IMR-90 (cell line): Measurements from ENCODE around the gene AUTS2. TPM values are rescaled to one million over a fixed set of nuclear protein-coding genes. Genes with fewer than 3 reads are reported as not detected.

Source experiments
- ATAC-seq: fragments of 200-7000 bp; cut with Tn5 transposase; 2 replicates; pipeline ENCODE4 v1.9.1; 2020; ENCODE audit warnings: low read depth, mild to moderate bottlenecking, moderate library complexity
- BruUV-seq: library from RNA; stranded (reverse); fragments of 400-500 nt; replicated peaks from 2 replicates; lab custom pipeline; 2021; lab: Mats Ljungman, UMichigan
- CTCF ChIA-PET: fragments of 300-600 bp; formaldehyde crosslinking; extraction: SDS; loops from one replicate; lab custom pipeline; 2021; ENCODE audit warnings: antibody characterized with exemption; lab: Yijun Ruan, JAX
- POLR2A ChIA-PET: fragments of 300-600 bp; sonication (Branson Sonifier 250); formaldehyde crosslinking; loops from one replicate; lab custom pipeline; 2022; ENCODE audit warnings: antibody characterized with exemption; ENCODE audit not compliant: unreplicated experiment; lab: Charles Lee
- DNase-seq: peaks from one replicate; pipeline ENCODE4 v3.0.0; 2013
- H2AFZ ChIP-seq: replicated peaks from 2 replicates; pipeline ENCODE3; 2013; ENCODE audit warnings: low read length, mild to moderate bottlenecking; ENCODE audit not compliant: poor library complexity
- H2AK5ac ChIP-seq: 2 replicates; pipeline ENCODE4 v1.6.1; 2013; ENCODE audit warnings: low read depth, low read length, inconsistent platforms
- H2AK9ac ChIP-seq: replicated peaks from 2 replicates; pipeline ENCODE3; 2013; ENCODE audit warnings: mild to moderate bottlenecking, low read depth, low read length, moderate library complexity; ENCODE audit not compliant: poor library complexity
- H2BK120ac ChIP-seq: 2 replicates; pipeline ENCODE4 v1.6.1; 2013; ENCODE audit warnings: low read depth, low read length, inconsistent platforms
- H2BK15ac ChIP-seq: 3 replicates; pipeline ENCODE4 v1.6.1; 2013; ENCODE audit warnings: low read depth, low read length, inconsistent platforms
- H2BK20ac ChIP-seq: 2 replicates; pipeline ENCODE4 v1.6.1; 2013; ENCODE audit warnings: low read depth, mild to moderate bottlenecking, inconsistent platforms, low read length, moderate library complexity
- H2BK5ac ChIP-seq: 2 replicates; pipeline ENCODE4 v1.6.1; 2013; ENCODE audit warnings: mild to moderate bottlenecking, low read depth, low read length, inconsistent platforms; ENCODE audit not compliant: poor library complexity, severe bottlenecking
- H3K14ac ChIP-seq: replicated peaks from 2 replicates; pipeline ENCODE4 v1.6.1; 2013; ENCODE audit warnings: low read depth, low read length, inconsistent platforms
- H3K18ac ChIP-seq: 2 replicates; pipeline ENCODE4 v1.6.1; 2013; ENCODE audit warnings: low read depth, low read length, control low read depth
- H3K23ac ChIP-seq: 2 replicates; pipeline ENCODE4 v1.6.1; 2013; ENCODE audit warnings: low read depth, low read length, inconsistent platforms
- H3K27ac ChIP-seq: 2 replicates; pipeline ENCODE4 v1.5.1; 2013; ENCODE audit warnings: mild to moderate bottlenecking, control low read depth, low read length; ENCODE audit not compliant: insufficient read depth
- H3K27me3 ChIP-seq: 2 replicates; pipeline ENCODE4 v1.6.1; 2013; ENCODE audit warnings: low read length; ENCODE audit not compliant: control insufficient read depth, insufficient read depth
- H3K36me3 ChIP-seq: 2 replicates; pipeline ENCODE4 v1.6.1; 2013; ENCODE audit warnings: low read length, mixed read lengths; ENCODE audit not compliant: control insufficient read depth, insufficient read depth
- H3K4ac ChIP-seq: 2 replicates; pipeline ENCODE4 v1.6.1; 2013; ENCODE audit warnings: low read depth, low read length, inconsistent platforms
- H3K4me1 ChIP-seq: 2 replicates; pipeline ENCODE4 v1.6.1; 2013; ENCODE audit warnings: low read length, mixed read lengths; ENCODE audit not compliant: control insufficient read depth, insufficient read depth
- H3K4me2 ChIP-seq: 2 replicates; pipeline ENCODE4 v1.6.1; 2013; ENCODE audit warnings: low read depth, mild to moderate bottlenecking, control low read depth, low read length, moderate library complexity
- H3K4me3 ChIP-seq: 2 replicates; pipeline ENCODE4 v1.5.1; 2013; ENCODE audit warnings: low read depth, mild to moderate bottlenecking, control low read depth, low read length, moderate library complexity; ENCODE audit not compliant: insufficient read depth
- H3K56ac ChIP-seq: 2 replicates; pipeline ENCODE4 v1.6.1; 2013; ENCODE audit warnings: low read length, inconsistent platforms; ENCODE audit not compliant: insufficient read depth; ENCODE audit errors: extremely low read depth
- H3K79me1 ChIP-seq, 2 experiments: 2 replicates each; pipeline ENCODE4 v1.6.1; 2013; ENCODE audit warnings: low read length in 2 of 2, inconsistent platforms in 1 of 2, low read depth in 1 of 2
- H3K9ac ChIP-seq: 2 replicates; pipeline ENCODE4 v1.6.1; 2013; ENCODE audit warnings: low read depth, low read length, control low read depth
- H3K9me1 ChIP-seq: 2 replicates; pipeline ENCODE4 v1.6.1; 2013; ENCODE audit warnings: low read length, inconsistent platforms; ENCODE audit not compliant: insufficient read depth
- H3K9me3 ChIP-seq: 2 replicates; pipeline ENCODE4 v1.6.1; 2013; ENCODE audit warnings: low read length; ENCODE audit not compliant: control insufficient read depth, insufficient read depth
- H4K20me1 ChIP-seq: 2 replicates; pipeline ENCODE4 v1.6.1; 2013; ENCODE audit warnings: low read length, inconsistent platforms; ENCODE audit not compliant: insufficient read depth
- H4K5ac ChIP-seq: 2 replicates; pipeline ENCODE4 v1.6.1; 2013; ENCODE audit warnings: mild to moderate bottlenecking, low read depth, low read length, control low read depth
- H4K8ac ChIP-seq, 2 experiments: 2 replicates each; pipeline ENCODE4 v1.6.1; 2013; ENCODE audit warnings: low read depth in 2 of 2, low read length in 2 of 2, control low read depth in 1 of 2, inconsistent platforms in 1 of 2
- H4K91ac ChIP-seq: 2 replicates; pipeline ENCODE4 v1.6.1; 2013; ENCODE audit warnings: low read depth, low read length, inconsistent platforms; ENCODE audit not compliant: insufficient read depth
- BHLHE40 ChIP-seq: fragments of 150-350 bp; IDR thresholded peaks from 2 replicates; pipeline ENCODE4 v1.6.1; 2016; ENCODE audit warnings: mild to moderate bottlenecking, low read depth, low read length
- FOS ChIP-seq: fragments of 150-350 bp; IDR thresholded peaks from 2 replicates; pipeline ENCODE4 v1.6.1; 2016; ENCODE audit warnings: low read depth, low read length
- MAFK ChIP-seq: IDR thresholded peaks from 2 replicates; pipeline ENCODE4 v1.6.1; 2012; ENCODE audit warnings: low read depth, low read length, improper control_type of control experiment
- MAZ ChIP-seq: IDR thresholded peaks from 2 replicates; pipeline ENCODE4 v1.6.1; 2012; ENCODE audit warnings: low read depth, mild to moderate bottlenecking, low read length, improper control_type of control experiment, moderate library complexity, borderline replicate concordance
- MXI1 ChIP-seq: IDR thresholded peaks from 2 replicates; pipeline ENCODE4 v1.6.1; 2012; ENCODE audit warnings: low read depth, mild to moderate bottlenecking, low read length, moderate library complexity, borderline replicate concordance
- POLR2A ChIP-seq: IDR thresholded peaks from 2 replicates; pipeline ENCODE4 v1.6.1; 2012; ENCODE audit warnings: mild to moderate bottlenecking, low read depth, low read length
- RAD21 ChIP-seq: IDR thresholded peaks from 2 replicates; pipeline ENCODE4 v1.6.1; 2012; ENCODE audit warnings: low read length, improper control_type of control experiment
- RCOR1 ChIP-seq: IDR thresholded peaks from 2 replicates; pipeline ENCODE4 v1.6.1; 2012; ENCODE audit warnings: mild to moderate bottlenecking, low read length, improper control_type of control experiment; ENCODE audit not compliant: insufficient replicate concordance
- RFX5 ChIP-seq: IDR thresholded peaks from 2 replicates; pipeline ENCODE4 v1.8.0; 2012; ENCODE audit warnings: low read depth, mild to moderate bottlenecking, low read length, moderate library complexity
- SMC3 ChIP-seq: fragments of 150-350 bp; IDR thresholded peaks from 2 replicates; pipeline ENCODE4 v1.6.1; 2016; ENCODE audit warnings: low read depth, mild to moderate bottlenecking, antibody characterized with exemption, low read length, moderate library complexity
- WGBS, 2 experiments: methylation state at CpG; one replicate each; pipeline versions ENCODE4 v1.1.5 to v1.1.7; 2013; ENCODE audit warnings: missing lambda C conversion rate in 2 of 2; ENCODE audit not compliant: insufficient read length in 1 of 2; ENCODE audit errors: extremely low coverage in 2 of 2; 5-methylcytosine and 5-hydroxymethylcytosine counted together
- dilution Hi-C: fragments of 300-500 bp; cut with HindIII; formaldehyde crosslinking; loops from one replicate; pipeline ENCODE4 v1.14.3; 2018; ENCODE audit warnings: low sequenced_read_pairs; ENCODE audit not compliant: unreplicated experiment
- in situ Hi-C: fragments of 300-500 bp; cut with MboI; formaldehyde crosslinking; loops from 3 replicates; pipeline ENCODE4 v1.14.3; 2019; ENCODE audit warnings: low sequenced_read_pairs, inconsistent platforms, mixed read lengths
- intact Hi-C: fragments of 100-400 bp; cut with micrococcal nuclease; formaldehyde crosslinking; loops from 2 replicates; pipeline ENCODE4 v1.10.0; 2022
- polyA plus RNA-seq, 3 experiments: library from polyadenylated mRNA; depleted of rRNA; stranded (reverse); fragments of >200 nt; gene quantifications; 2 replicates each; pipeline ENCODE4 v1.2.3, GENCODE V29; 2012; ENCODE audit warnings: low replicate concordance in 1 of 3
- total RNA-seq: library from RNA; depleted of rRNA; stranded (reverse); fragments of >200 nt; gene quantifications from 2 replicates; pipeline ENCODE4 v1.2.3, GENCODE V29; 2012
- TF ChIP-seq, protein P1 (sequence below): conservative IDR thresholded peaks from 2 replicates; pipeline ENCODE4 v1.5.1; 2012; ENCODE audit warnings: mild to moderate bottlenecking, low read depth, low read length, improper control_type of control experiment
- TF ChIP-seq, protein P2 (sequence below): fragments of 150-350 bp; IDR thresholded peaks from 2 replicates; pipeline ENCODE4 v1.6.1; 2017; ENCODE audit warnings: mild to moderate bottlenecking, antibody characterized with exemption, low read length, low read depth

AUTS2 gene
- total and polyA plus RNA-seq, 2 of the 4 experiments (the other 2 are of a cell fraction) = 0.90 to 3.0 TPM

DNA sequence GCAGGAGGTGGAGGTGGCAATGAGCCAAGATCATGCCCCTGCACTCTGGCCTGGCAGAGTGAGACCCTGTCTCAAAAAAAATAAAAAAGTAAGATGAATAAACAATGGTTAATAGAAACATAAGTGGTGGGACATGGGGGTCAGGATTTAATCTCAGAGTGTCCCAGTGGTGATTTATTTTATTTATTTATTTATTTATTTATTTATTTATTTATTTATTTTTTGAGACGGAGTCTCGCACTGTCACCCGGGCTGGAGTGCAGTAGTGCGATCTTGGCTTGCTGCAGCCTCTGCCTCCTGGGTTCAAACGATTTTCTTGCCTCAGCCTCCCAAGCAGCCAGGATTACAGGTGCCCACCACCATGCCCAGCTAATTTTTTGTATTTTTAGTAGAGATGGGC is 1051.0 kb downstream of the AUTS2 start:
- H2AK9ac ChIP-seq = no peak overlapping the region
- H3K23ac ChIP-seq = no peak overlapping the region
- no peaks in the 10 kb centered on the region for H3K9me1 ChIP-seq
- DNase-seq = no peak
- dilution Hi-C loops = no loop called here
- no peaks in the 10 kb centered on the region; the same call in 1 of the 2 replicates for H3K4me1 ChIP-seq
- no peak overlapping the region for H3K14ac ChIP-seq
- H3K9me3 ChIP-seq = no peaks in the 10 kb centered on the region
- H2BK15ac ChIP-seq = no peak overlapping the region
- intact Hi-C loops = no loop called here
- no peak overlapping the region for H2BK20ac ChIP-seq
- H2AK5ac ChIP-seq = no peak overlapping the region
- H4K8ac ChIP-seq = no peak overlapping the region
- H3K18ac ChIP-seq = no peak overlapping the region
- BruUV-seq = no TSS peak
- no peak overlapping the region for H2BK5ac ChIP-seq
- H3K4me2 ChIP-seq = no peak overlapping the region
- ChIA-PET POLR2A (no interaction called here), CTCF (no interaction called here)
- TF ChIP-seq, protein P1, sequence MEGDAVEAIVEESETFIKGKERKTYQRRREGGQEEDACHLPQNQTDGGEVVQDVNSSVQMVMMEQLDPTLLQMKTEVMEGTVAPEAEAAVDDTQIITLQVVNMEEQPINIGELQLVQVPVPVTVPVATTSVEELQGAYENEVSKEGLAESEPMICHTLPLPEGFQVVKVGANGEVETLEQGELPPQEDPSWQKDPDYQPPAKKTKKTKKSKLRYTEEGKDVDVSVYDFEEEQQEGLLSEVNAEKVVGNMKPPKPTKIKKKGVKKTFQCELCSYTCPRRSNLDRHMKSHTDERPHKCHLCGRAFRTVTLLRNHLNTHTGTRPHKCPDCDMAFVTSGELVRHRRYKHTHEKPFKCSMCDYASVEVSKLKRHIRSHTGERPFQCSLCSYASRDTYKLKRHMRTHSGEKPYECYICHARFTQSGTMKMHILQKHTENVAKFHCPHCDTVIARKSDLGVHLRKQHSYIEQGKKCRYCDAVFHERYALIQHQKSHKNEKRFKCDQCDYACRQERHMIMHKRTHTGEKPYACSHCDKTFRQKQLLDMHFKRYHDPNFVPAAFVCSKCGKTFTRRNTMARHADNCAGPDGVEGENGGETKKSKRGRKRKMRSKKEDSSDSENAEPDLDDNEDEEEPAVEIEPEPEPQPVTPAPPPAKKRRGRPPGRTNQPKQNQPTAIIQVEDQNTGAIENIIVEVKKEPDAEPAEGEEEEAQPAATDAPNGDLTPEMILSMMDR = no peak
- TF ChIP-seq MAFK (no peak), RFX5 (no peak), POLR2A (no peak), RAD21 (no peak), MXI1 (no peak), MAZ (no peak), SMC3 (no peak), RCOR1 (no peak), BHLHE40 (no peak), FOS (no peak)
- TF ChIP-seq, protein P2, sequence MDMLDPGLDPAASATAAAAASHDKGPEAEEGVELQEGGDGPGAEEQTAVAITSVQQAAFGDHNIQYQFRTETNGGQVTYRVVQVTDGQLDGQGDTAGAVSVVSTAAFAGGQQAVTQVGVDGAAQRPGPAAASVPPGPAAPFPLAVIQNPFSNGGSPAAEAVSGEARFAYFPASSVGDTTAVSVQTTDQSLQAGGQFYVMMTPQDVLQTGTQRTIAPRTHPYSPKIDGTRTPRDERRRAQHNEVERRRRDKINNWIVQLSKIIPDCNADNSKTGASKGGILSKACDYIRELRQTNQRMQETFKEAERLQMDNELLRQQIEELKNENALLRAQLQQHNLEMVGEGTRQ = no peak
- no peaks in the 10 kb centered on the region for H3K36me3 ChIP-seq
- no peak overlapping the region for H3K56ac ChIP-seq
- H3K27ac ChIP-seq = no peak overlapping the region
- in situ Hi-C loops = no loop called here
- H3K9ac ChIP-seq = no peak overlapping the region
- no CpG with 5 or more reads among the region's 5 CpGs for WGBS, 2 experiments
- H4K91ac ChIP-seq = no peak overlapping the region
- no peak overlapping the region for H2AFZ ChIP-seq
- H3K27me3 ChIP-seq = no peaks in the 10 kb centered on the region
- H3K79me1 ChIP-seq = no peaks in the 10 kb centered on the region
- H3K4me3 ChIP-seq = no peak overlapping the region
- H2BK120ac ChIP-seq = no peak overlapping the region
- ATAC-seq = no peak
- H3K4ac ChIP-seq = no peak overlapping the region
- no peak overlapping the region for H4K5ac ChIP-seq
- H4K20me1 ChIP-seq = no peaks in the 10 kb centered on the region
